CD4-positive, alpha-beta T cell (primary cell): ENCODE results near the gene INPP4B. TPM values are rescaled to one million over a fixed set of nuclear protein-coding genes. Genes with fewer than 3 reads are reported as not detected.
A peak's percentile ranks its signal among the peaks of the same experiment; 100 is the strongest.

ENCODE experiments used
- ATAC-seq: fragments of 200-7000 bp; cut with Tn5 transposase; one replicate; pipeline ENCODE4 v1.10.0; 2022; ENCODE audit warnings: mild to moderate bottlenecking; ENCODE audit not compliant: poor library complexity
- CTCF ChIA-PET: fragments of 350-600 bp; sonication (Branson Sonifier 250); formaldehyde crosslinking; loops from one replicate; lab custom pipeline; 2021; ENCODE audit warnings: antibody characterized with exemption, inconsistent platforms; lab: Charles Lee
- POLR2A ChIA-PET: fragments of 350-600 bp; sonication (Branson Sonifier 250); formaldehyde crosslinking; loops from one replicate; lab custom pipeline; 2021; ENCODE audit warnings: antibody characterized with exemption, inconsistent platforms; lab: Charles Lee
- DNase-seq, 14 experiments: peaks; one replicate each; pipeline ENCODE4 v3.0.0-alpha.2; 2013 to 2020; ENCODE audit warnings: mixed read lengths in 2 of 14
- H3K27ac ChIP-seq, 2 donors: one replicate each; pipeline versions ENCODE4 v1.5.1 to v1.7.0; 2013; ENCODE audit warnings: low read length in 2 of 2, low read depth in 1 of 2, mild to moderate bottlenecking in 1 of 2
- H3K27me3 ChIP-seq, 2 experiments: 1 replicate in 1 of 2; 2 replicates in 1 of 2; pipeline versions ENCODE4 v1.6.1 to v1.7.0; 2013; ENCODE audit warnings: low read length in 2 of 2, control low read depth in 1 of 2, mild to moderate bottlenecking in 1 of 2, moderate library complexity in 1 of 2; ENCODE audit not compliant: insufficient read depth in 2 of 2, control insufficient read depth in 1 of 2
- H3K36me3 ChIP-seq: one replicate; pipeline ENCODE4 v1.6.1; 2013; ENCODE audit warnings: low read length, control low read depth; ENCODE audit not compliant: insufficient read depth
- H3K4me1 ChIP-seq: one replicate; pipeline ENCODE4 v1.6.1; 2013; ENCODE audit warnings: low read length, control low read depth; ENCODE audit not compliant: insufficient read depth
- H3K4me3 ChIP-seq: one replicate; pipeline ENCODE4 v1.5.1; 2013; ENCODE audit warnings: mild to moderate bottlenecking, low read length, moderate library complexity
- H3K9me3 ChIP-seq, 2 experiments: 1 replicate in 1 of 2; 2 replicates in 1 of 2; pipeline versions ENCODE4 v1.6.1 to v1.7.0; 2013; ENCODE audit warnings: low read length in 2 of 2, mild to moderate bottlenecking in 2 of 2, control low read depth in 1 of 2, moderate library complexity in 1 of 2; ENCODE audit not compliant: control insufficient read depth in 1 of 2, insufficient read depth in 1 of 2
- H3K27ac Mint-ChIP-seq: one replicate; pipeline ENCODE4 v1.8.0; 2020; ENCODE audit warnings: mixed read lengths
- H3K27me3 Mint-ChIP-seq: one replicate; pipeline ENCODE4 v1.8.0; 2021; ENCODE audit warnings: mixed read lengths
- H3K36me3 Mint-ChIP-seq: one replicate; pipeline ENCODE4 v1.8.0; 2021; ENCODE audit warnings: low read depth, mixed read lengths
- H3K4me1 Mint-ChIP-seq: one replicate; pipeline ENCODE4 v1.8.0; 2021; ENCODE audit warnings: low read depth, mixed read lengths
- H3K4me3 Mint-ChIP-seq: one replicate; pipeline ENCODE4 v1.8.0; 2020; ENCODE audit warnings: mild to moderate bottlenecking, mixed read lengths
- H3K9me3 Mint-ChIP-seq: one replicate; pipeline ENCODE4 v1.8.0; 2020; ENCODE audit warnings: mixed read lengths
- intact Hi-C, 2 experiments: fragments of 100-400 bp; cut with DNase I in 1 of 2; cut with micrococcal nuclease in 1 of 2; formaldehyde crosslinking; loops; one replicate each; pipeline versions ENCODE4 v1.15.1 to v1.9.0; 2023 to 2025; cut with DNase I, micrococcal nuclease
- total RNA-seq, 174 experiments: library from RNA in 2 of 174; stranded (reverse) in 2 of 174; gene quantifications; one replicate each; pipeline ENCODE4 v1.2.3 and lab custom pipeline; 2021 to 2026
- TF ChIP-seq, protein P1 (sequence below): fragments of 200-600 bp; IDR thresholded peaks from one replicate; pipeline ENCODE4 v1.8.0; 2022; ENCODE audit warnings: antibody characterized with exemption, mild to moderate bottlenecking

INPP4B gene
- total RNA-seq, 2 experiments from 2014 or later = 50.7 to 53.8 TPM

DNA sequence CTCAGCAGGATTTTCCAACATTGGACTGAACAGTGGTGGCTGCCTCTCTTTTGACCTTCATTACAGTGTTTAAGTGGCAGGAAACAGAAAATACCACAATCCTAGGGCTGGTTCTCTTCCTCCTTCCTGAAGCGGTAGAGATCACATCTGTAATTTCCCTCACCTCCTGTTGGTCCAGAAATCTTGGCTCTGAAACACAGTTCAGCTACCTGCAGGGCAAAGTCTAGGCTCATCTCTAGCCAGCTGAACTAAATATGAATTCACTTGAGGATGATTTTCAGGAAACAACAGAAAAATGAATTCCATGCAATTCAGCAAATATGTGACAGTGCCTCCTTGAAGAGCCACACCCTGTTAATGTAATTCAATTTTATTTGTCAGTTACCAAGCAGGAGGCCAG lies 531.9 kb downstream of the INPP4B start:
- Mint-ChIP-seq H3K9me3 (no peaks in the 10 kb centered on the region), H3K4me3 (peak overlapping the region; percentile 18), H3K27me3 (no peaks in the 10 kb centered on the region), H3K27ac (peak overlapping the region; percentile 24), H3K4me1 (peaks cover 88% of the 10 kb centered on the region), H3K36me3 (peaks cover 92% of the 10 kb centered on the region)
- Histone ChIP-seq H3K27me3 (no peaks in the 10 kb centered on the region), H3K27ac (no peak overlapping the region), H3K36me3 (peaks cover 53% of the 10 kb centered on the region), H3K4me3 (no peak overlapping the region), H3K4me1 (peaks cover 30% of the 10 kb centered on the region), H3K9me3 (no peaks in the 10 kb centered on the region)
- no peak for DNase-seq
- no peak for ATAC-seq
- intact Hi-C loops = loop anchor here in 1 of 2 experiments (10.0 kb wide), 1 partner anchor 511 kb away; no protein-coding TSS in a partner anchor
- CTCF ChIA-PET = no interaction called here
- POLR2A ChIA-PET = no interaction called here
- TF ChIP-seq, protein P1, sequence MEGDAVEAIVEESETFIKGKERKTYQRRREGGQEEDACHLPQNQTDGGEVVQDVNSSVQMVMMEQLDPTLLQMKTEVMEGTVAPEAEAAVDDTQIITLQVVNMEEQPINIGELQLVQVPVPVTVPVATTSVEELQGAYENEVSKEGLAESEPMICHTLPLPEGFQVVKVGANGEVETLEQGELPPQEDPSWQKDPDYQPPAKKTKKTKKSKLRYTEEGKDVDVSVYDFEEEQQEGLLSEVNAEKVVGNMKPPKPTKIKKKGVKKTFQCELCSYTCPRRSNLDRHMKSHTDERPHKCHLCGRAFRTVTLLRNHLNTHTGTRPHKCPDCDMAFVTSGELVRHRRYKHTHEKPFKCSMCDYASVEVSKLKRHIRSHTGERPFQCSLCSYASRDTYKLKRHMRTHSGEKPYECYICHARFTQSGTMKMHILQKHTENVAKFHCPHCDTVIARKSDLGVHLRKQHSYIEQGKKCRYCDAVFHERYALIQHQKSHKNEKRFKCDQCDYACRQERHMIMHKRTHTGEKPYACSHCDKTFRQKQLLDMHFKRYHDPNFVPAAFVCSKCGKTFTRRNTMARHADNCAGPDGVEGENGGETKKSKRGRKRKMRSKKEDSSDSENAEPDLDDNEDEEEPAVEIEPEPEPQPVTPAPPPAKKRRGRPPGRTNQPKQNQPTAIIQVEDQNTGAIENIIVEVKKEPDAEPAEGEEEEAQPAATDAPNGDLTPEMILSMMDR = no peak

DNA sequence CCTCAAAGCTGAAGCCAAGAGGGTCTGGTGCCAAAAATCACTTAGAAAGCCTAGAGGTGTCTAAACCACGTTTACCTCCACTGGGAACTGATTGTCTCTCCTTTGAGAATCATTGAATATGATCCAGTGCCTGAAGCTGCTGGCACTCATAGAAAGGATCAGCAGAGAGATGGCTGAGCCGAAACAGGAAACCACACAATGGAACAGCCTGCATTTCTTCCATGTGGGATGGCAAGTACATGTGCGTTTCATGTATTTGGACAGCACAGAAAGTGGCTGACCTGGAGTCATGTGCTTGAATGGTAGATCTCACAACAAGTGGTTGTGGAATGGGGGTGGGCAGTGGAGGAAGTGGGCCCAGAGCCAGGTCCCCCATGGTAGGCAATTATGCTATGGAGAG lies 533.7 kb downstream of the INPP4B start:
- intact Hi-C loops = loop anchor here in 1 of 2 experiments (10.0 kb wide), 1 partner anchor 512 kb away; no protein-coding TSS in a partner anchor
- peaks cover 81% of the 10 kb centered on the region for H3K4me1 Mint-ChIP-seq

DNA sequence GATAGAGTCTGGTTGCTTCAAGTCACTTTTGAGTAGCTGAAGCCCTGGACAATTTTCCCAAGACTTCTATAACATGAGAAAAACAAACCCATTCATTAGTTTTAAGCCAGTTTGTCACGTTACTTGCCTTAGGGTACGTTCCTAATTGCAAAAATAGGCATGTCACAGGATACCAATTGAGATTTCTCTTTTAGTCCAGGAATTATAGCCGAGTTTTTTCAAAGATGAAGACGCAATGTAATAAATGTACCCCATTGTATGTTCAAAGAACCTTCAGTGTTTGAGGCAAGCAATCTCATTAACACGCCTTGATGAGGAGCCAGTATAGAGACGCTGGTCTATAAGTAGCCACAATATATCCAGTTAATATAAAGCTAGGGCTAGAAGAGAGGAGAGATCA lies 534.2 kb downstream of the INPP4B start:
- Mint-ChIP-seq H3K36me3 (peaks cover 86% of the 10 kb centered on the region), H3K27me3 (no peaks in the 10 kb centered on the region), H3K9me3 (no peaks in the 10 kb centered on the region), H3K27ac (peak overlapping the region; percentile 24), H3K4me3 (no peak overlapping the region), H3K4me1 (peaks cover 81% of the 10 kb centered on the region)
- H3K27ac ChIP-seq = no peak overlapping the region
- no peak for ATAC-seq
- intact Hi-C loops = loop anchor here (2.0 to 10.0 kb wide), 2 partner anchors 15 to 513 kb away; no protein-coding TSS in a partner anchor
- H3K4me3 ChIP-seq = no peak overlapping the region
- H3K36me3 ChIP-seq = peaks cover 56% of the 10 kb centered on the region
- POLR2A ChIA-PET = interaction anchor here (0.7 to 1.3 kb wide), 2 partner anchors 14 to 376 kb away, joined by 3 to 4 read pairs; no protein-coding TSS in a partner anchor
- H3K4me1 ChIP-seq = peaks cover 24% of the 10 kb centered on the region
- CTCF ChIA-PET = no interaction called here
- H3K27me3 ChIP-seq = no peaks in the 10 kb centered on the region
- no peak for DNase-seq
- TF ChIP-seq, protein P1 = no peak
- H3K9me3 ChIP-seq = no peaks in the 10 kb centered on the region

More for the DNA sequence above, 533.7 kb downstream of the INPP4B start:
- no peak overlapping the region for H3K4me3 ChIP-seq
- Mint-ChIP-seq H3K27me3 (no peaks in the 10 kb centered on the region), H3K4me3 (no peak overlapping the region), H3K27ac (peak overlapping the region; percentile 24), H3K36me3 (peaks cover 86% of the 10 kb centered on the region), H3K9me3 (no peaks in the 10 kb centered on the region)
- H3K4me1 ChIP-seq = peaks cover 24% of the 10 kb centered on the region
- H3K27me3 ChIP-seq = no peaks in the 10 kb centered on the region
- ChIA-PET CTCF (no interaction called here), POLR2A (no interaction called here)
- DNase-seq = no peak
- TF ChIP-seq, protein P1 = no peak
- ATAC-seq = no peak
- H3K36me3 ChIP-seq = peaks cover 51% of the 10 kb centered on the region
- no peak overlapping the region for H3K27ac ChIP-seq
- H3K9me3 ChIP-seq = no peaks in the 10 kb centered on the region
